Measurements from ENCODE around the gene PTMS.
A peak's percentile ranks its signal among the peaks of the same experiment; 100 is the strongest.

Gene PTMS

DNA sequence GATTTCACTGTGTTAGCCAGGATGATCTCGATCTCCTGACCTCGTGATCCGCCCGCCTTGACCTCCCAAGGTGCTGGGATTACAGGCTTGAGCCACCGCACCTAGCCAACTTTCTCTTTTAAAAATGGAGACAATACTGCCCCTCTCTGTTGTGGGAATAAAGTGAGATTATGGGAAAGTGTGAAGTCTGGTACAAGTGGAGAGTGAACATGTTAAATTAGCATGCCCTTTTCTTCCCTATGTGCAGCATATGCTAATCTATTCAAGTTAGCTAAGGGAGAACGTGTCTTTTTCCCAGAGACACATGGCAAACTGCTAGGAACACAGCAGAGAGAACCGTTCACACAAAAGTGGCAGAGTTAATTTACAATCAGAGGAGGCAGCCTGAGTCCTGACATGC is 40.8 kb upstream of the PTMS start:
- CTCF ChIA-PET, result interaction anchor here (1.3 to 5.9 kb wide), 8 partner anchors 10 to 108 kb away, joined by 3 to 52 read pairs (median 6); partner anchors contain the start of genes MLF2 and PTMS
- POLR2A ChIA-PET, result interaction anchor here (2.0 kb wide), 1 partner anchor 27 kb away, joined by 30 read pairs; the partner anchor contains the start of gene MLF2
- DNase-seq (ENCODE audit: low read depth, low spot score), result no peak
- no peak overlapping the region for H3K4me3 ChIP-seq (ENCODE audit: low read depth, low read length)
- TF ChIP-seq, protein P1, sequence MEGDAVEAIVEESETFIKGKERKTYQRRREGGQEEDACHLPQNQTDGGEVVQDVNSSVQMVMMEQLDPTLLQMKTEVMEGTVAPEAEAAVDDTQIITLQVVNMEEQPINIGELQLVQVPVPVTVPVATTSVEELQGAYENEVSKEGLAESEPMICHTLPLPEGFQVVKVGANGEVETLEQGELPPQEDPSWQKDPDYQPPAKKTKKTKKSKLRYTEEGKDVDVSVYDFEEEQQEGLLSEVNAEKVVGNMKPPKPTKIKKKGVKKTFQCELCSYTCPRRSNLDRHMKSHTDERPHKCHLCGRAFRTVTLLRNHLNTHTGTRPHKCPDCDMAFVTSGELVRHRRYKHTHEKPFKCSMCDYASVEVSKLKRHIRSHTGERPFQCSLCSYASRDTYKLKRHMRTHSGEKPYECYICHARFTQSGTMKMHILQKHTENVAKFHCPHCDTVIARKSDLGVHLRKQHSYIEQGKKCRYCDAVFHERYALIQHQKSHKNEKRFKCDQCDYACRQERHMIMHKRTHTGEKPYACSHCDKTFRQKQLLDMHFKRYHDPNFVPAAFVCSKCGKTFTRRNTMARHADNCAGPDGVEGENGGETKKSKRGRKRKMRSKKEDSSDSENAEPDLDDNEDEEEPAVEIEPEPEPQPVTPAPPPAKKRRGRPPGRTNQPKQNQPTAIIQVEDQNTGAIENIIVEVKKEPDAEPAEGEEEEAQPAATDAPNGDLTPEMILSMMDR (IDR thresholded peaks at IDR 0.05; ENCODE audit: insufficient read depth, low read length, missing control alignments), result no peak

DNA sequence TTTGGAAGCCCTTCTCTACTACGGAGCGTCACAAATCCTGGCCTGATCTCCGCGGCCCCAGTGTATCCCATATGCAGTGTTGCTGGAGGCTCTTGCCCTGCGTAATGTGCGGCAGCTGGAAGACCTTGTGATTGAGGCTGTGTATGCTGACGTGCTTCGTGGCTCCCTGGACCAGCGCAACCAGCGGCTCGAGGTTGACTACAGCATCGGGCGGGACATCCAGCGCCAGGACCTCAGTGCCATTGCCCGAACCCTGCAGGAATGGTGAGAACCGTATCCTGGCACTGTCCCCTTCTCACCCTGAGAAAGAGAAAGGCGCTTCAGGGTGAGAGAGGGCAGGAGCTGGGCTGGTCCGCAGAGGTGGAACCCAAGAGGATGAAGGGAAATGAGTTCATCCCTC is 37.0 kb upstream of the PTMS start:
- CTCF ChIA-PET, result interaction anchor here (1.1 to 11.9 kb wide), 3 partner anchors 24 to 97 kb away, joined by 4 to 113 read pairs (median 82); partner anchors contain the start of genes MLF2 and P3H3
- H3K4me3 ChIP-seq (ENCODE audit: low read depth, low read length), result no peak overlapping the region
- TF ChIP-seq, protein P1 (IDR thresholded peaks at IDR 0.05; ENCODE audit: insufficient read depth, low read length, missing control alignments), result no peak
- POLR2A ChIA-PET, result no interaction called here
- no peak for DNase-seq (ENCODE audit: low read depth, low spot score)

DNA sequence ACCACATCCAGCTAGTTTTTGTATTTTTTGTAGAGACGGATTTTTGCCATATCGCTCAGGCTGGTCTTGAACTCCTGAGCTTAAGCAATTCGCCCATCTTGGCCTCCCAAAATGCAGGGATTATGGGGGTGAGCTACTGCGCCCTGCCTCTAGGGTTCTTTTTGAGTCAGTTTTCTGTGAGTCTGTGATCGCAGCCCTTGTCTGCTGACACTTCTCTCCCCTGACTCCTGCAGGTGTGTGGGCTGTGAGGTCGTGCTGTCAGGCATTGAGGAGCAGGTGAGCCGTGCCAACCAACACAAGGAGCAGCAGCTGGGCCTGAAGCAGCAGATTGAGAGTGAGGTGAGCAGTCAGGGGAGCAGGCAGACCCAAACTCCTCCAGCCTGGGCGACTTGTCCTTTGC is 36.0 kb upstream of the PTMS start:
- ChIA-PET CTCF (interaction anchor here (1.1 to 11.9 kb wide), 3 partner anchors 23 to 96 kb away, joined by 4 to 113 read pairs (median 82); partner anchors contain the start of genes MLF2 and P3H3), POLR2A (no interaction called here)
- TF ChIP-seq, protein P1 (IDR thresholded peaks at IDR 0.05; ENCODE audit: insufficient read depth, low read length, missing control alignments), result no peak
- H3K4me3 ChIP-seq (ENCODE audit: low read depth, low read length), result no peak overlapping the region
- no peak for DNase-seq (ENCODE audit: low read depth, low spot score)

DNA sequence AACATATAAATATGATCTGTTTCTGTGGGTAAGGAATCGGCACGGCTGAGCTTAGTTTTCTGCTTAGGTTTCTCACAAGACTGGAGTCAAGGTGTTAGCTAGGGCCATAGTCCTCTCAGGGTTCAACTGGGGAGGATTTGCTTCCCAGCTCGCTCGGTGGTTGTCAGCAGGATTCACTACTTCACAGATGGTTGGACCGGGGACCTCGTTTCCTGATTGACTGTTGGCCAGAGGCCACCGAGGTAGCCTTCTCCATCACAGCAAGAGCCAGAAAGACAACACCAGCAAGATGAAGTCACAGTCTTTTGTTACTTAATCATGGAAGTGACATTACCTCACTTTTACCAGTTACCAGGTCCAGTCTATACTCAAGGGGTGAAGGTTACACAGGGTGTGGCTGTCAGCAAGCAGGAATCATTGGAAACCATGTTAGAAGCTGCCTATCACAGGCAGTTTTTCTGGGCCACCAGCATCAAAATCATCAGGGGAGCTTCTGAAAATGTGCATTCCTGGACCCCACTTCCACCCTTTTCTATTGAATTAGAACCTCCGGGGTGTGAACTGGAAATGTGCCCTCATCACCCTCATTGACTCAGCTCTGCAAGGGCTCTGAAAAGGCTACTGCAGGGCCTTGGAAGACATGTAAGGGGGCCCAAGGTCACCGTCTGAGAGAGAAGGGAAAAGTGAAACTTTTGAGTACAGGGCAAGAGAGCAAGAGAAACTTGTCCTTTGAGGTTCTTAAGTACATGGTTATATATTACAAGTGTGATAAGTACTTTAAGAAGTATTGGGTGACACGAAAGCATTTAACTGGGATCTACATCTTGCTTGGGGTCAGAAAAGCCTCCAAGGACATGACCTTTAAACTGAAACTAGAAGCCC is 31.4 kb upstream of the PTMS start:
- DNase-seq (ENCODE audit: low read depth, low spot score), result no peak
- no peak overlapping the region for H3K4me3 ChIP-seq (ENCODE audit: low read depth, low read length)
- TF ChIP-seq, protein P1 (IDR thresholded peaks at IDR 0.05; ENCODE audit: insufficient read depth, low read length, missing control alignments), result no peak
- CTCF ChIA-PET, result interaction anchor here (0.8 to 11.9 kb wide), 11 partner anchors 9 to 91 kb away, joined by 3 to 113 read pairs (median 3); partner anchors contain the start of genes COPS7A, GPR162, MLF2 and P3H3
- POLR2A ChIA-PET, result interaction anchor here (0.6 kb wide), 1 partner anchor 10 kb away, joined by 3 read pairs; no protein-coding TSS in a partner anchor

DNA sequence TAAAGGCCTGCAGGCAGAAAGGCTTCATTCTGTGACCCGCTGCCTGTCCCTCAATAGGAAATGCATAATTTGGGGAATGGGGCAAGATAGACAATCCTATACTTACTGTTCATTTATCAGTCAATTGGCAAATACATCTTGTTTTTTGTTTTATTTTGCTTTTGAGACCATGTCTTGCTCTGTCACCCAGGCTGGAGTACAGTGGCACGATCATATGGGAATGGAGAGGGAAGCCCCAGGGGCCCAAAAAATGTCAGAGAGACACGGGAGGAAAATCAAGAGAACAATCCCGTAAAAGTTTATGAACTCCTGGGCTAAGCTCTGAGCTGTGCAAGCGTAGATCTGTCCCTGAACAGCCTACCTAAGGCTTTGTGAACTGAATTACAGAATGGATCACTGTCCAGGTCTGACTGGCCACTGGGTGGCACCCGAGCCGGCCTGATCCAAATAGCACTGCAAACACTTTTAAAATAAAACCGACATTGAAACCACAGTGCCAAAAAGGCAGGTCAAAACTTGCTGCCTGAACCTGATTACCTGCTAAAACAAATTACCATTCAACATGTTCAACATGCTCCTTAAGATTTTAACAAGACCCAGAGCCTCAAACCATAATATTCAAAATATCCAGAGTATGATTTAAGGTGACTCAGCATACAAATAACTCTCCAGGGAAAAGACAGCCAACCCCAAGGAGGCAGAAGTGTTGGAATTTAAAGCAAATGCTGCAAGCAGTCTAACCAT is 30.5 kb upstream of the PTMS start:
- CTCF ChIA-PET, result interaction anchor here (0.8 to 11.9 kb wide), 9 partner anchors 11 to 137 kb away, joined by 3 to 113 read pairs (median 4); partner anchors contain the start of genes COPS7A, MLF2, P3H3 and PTMS
- no peak for DNase-seq (ENCODE audit: low read depth, low spot score)
- POLR2A ChIA-PET, result no interaction called here
- H3K4me3 ChIP-seq (ENCODE audit: low read depth, low read length), result no peak overlapping the region
- TF ChIP-seq, protein P1 (IDR thresholded peaks at IDR 0.05; ENCODE audit: insufficient read depth, low read length, missing control alignments), result peak; percentile 60
